ENCODE data around the gene COX6B2.
"Not testable (repeated sequence)": the region's sequence is repeated elsewhere in the genome, so short reads cannot be mapped to it uniquely, and the experiment has no call there.

The COX6B2 gene

DNA sequence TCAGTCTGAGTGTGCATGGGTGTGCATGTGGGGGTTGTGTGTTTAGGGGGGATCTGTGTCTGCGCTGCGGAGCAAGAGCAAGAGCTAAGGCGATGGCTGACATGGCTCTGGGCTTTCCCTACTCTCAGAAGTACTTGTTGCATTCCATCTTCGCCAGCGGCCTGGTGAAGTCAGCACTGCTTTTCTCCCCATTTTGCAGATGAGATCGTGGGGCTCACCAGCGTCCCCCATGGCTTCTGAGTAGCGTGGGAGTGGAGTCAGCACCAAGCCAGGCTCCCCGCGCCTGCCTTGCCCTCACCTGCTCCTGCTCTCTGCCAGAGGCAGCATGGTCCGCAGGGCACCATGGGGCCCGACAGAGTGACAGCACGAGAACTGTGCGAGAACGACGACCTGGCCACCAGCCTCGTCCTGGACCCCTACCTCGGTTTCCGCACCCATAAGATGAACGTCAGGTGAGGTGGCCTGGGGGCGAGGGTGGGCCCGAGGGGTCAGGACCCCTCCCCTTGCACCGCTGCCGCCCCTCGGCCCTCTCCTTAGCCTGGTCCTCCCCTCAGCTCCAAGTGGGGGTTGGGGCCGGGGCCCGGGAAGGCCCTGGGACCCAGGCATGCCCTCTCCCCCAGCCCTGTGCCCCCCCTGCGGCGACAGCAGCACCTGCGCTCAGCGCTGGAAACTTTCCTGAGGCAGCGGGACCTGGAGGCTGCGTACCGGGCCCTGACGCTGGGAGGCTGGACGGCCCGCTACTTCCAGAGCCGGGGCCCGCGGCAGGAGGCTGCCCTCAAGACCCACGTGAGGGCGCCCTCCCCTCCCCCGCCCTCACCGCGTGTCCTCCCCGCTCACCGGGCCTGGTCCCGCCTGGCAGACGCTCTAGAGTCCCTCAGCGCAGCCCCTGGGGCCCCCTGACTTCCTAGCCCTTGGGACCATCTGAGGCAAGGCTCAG is 12.7 kb downstream of the COX6B2 start:
- DNase-seq (ENCODE audit: low read depth, low spot score), result no peak

DNA sequence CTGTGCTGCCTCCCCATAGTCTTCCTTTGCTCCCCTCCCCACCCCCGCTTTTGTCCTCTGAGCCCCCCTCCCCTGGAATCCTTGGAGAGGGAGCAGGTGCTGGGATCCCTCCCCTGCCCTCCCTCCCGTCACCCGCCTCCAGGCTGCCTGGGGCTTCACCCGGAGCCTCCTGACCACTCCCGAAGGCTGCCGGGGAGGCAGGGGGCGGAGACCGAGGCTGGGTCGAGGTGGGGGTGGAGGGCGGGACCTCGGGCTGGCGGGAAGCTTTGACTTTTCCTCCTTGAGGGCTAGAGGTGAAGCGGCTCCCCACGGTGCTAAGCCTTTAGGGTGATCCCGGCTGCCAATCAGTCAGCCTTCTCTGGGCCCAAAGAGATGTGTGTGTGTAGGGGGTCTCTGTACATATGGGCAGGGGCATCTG is 13.3 kb downstream of the COX6B2 start:
- no peak for DNase-seq (ENCODE audit: low read depth, low spot score)

DNA sequence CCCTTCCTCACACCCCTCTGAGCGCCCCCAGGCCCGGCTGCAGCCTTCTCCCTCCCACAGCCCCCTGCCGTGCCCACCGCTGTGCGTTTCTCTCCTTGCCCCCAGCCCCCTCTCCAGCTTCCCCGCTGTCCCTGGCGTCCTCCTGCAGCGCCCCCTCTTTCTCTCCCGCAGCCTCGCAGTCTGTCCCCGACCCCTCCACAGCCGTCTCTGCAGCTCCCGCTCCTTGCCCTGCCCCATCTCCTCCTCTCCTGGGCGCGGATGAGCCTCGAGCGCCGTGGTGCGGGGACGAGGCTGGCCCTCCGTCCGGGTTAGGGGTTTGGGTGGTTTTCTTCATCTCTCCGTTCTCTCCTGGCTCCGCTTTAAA is 13.8 kb downstream of the COX6B2 start:
- DNase-seq (ENCODE audit: low read depth, low spot score), result no peak

DNA sequence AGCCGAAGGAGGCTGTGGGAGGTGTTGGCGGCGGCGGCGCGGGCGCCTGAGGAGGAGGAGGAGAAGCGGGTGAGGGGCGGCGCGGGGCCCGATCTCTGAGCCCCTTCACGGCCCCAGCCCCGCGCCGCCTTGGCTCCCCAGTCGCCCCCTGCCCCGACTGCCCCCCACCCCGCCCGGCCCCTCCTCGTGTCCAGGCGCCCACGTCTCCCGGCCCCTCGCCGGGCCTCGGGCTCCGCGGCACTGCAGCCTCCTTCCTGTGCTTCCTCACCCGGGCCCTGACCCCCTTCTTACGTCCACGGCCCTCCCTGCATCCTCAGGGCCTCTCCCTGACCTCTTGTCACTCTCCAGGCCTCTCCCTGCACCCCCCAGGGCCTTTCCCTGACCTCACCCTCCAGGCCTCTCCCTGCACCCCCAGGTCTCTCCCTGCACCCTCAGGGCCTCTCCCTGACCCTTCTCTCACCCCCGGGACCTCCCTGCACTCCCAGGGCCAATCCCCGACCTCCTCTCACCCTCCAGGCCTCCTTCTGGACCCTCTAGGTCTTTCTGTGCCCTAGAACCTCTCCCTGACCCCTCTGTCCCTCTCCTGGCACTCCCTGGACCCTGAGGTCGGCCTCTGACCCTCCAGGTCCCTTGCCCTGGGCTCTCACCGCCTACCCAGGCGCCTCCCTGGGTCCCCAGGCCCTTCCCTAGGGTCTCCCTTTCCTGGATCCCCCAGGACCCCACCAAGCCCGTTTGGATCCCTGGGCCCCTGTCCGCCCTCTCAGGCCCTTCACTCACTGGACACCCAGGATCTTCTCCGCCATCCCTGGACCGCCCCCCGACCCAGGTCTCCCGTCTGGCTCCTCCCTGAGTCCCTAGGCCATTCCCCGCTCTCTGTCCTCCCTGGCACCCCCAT is 14.4 kb downstream of the COX6B2 start:
- no peak for DNase-seq (ENCODE audit: low read depth, low spot score)

DNA sequence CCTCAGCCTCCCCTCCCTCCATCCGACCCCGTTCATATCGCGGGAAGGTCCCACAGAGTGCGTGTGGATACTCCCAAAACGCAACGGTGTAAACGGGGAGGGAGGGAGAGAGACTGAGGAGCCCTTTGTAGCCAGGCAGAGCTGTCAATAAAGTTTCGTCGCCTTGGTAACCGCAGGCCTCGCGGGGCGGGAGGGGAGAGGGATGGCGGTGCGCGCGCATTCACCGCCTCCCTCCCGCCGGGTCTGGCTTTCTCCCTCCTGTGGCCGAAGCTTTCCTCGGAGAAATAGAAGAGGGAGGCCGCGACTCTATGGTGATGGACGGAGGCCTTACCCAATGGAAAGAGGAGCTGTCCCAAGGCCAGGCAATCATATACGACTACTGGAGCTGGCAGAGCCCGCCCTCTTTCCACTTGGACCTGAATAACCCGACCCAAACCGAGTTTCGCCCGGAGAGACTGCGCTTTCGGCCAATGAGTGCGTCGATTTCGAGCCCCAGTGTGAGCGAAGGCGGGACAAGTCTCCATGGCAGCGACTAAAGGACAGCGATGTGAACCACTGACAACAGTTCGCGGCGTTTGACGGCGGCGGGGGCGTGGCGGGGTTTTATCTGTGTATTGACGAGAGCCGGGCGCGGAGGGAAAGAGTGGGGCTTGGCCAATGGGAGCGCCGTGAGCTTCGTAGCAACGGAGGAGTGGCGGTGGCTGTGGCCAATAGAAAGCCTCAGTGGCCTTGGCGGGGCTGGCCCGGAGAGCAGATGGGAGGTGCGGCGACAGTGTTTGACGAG is 15.2 kb downstream of the COX6B2 start, which contains the start of gene KMT5C:
Gene KMT5C (plus strand): TSS at position 772 of the 784 bp plus-strand sequence. CDS start 2,061 bp downstream, outside the sequence.
- DNase-seq (ENCODE audit: low read depth, low spot score), result peak; percentile 100

DNA sequence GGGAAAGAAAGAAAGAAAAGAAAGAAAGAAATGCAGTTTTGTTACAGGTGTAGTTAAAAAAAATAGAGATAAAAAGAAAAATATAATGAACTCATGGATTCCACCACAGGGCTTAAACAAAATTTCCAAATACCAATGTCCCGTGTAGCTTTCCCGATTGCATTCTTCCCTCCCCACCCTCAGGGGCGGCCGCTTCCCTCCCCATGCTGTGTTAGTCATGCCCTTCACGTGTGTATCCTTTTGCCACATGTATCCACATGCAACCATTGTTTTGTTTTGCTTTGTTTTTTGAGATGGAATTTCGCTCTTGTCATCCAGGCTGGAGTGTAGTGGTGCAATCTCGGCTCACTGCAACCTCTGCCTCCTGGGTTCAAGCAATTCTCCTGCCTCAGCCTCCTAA is 18.4 kb downstream of the COX6B2 start:
- no peak for DNase-seq (ENCODE audit: low read depth, low spot score)

DNA sequence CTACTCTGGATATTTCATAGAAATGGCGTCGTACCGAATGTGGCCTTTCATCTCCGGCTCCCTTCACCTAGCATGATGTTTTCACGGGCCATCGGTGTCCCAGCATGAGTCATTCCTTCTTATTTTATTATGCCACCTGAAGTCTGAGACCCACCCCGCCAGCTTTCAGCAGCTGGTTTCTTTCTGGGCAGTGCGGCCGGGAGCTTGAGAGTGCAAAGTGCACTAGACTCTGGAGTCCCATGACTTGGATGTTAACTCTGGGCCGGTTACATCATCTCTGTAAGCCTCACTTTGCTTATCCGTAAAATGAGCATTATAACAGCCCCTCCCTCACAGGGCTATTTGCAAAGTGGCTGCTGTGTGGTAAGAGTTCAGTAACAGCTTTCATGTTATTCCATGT is 20.6 kb downstream of the COX6B2 start:
- DNase-seq (ENCODE audit: low read depth, low spot score), result no peak

DNA sequence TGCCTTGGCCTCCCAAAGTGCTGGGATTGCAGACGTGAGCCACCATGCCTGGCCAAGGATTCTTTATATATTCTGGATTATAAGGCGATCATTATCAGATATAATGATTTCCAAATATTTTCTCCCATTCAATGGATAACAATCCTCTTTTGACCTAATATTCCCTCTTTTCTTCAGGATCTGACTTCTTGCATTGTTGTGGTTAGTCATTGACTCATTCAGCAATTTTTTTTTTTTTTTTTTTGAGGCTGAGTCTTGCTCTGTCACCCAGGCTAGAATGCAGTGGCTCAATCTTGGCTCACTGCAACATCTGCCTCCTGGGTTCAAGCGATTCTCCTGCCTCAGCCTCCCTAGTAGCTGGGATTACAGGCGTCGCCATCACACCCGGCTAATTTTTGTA is 24.7 kb downstream of the COX6B2 start:
- not testable (repeated sequence) for DNase-seq (ENCODE audit: low read depth, low spot score)

DNA sequence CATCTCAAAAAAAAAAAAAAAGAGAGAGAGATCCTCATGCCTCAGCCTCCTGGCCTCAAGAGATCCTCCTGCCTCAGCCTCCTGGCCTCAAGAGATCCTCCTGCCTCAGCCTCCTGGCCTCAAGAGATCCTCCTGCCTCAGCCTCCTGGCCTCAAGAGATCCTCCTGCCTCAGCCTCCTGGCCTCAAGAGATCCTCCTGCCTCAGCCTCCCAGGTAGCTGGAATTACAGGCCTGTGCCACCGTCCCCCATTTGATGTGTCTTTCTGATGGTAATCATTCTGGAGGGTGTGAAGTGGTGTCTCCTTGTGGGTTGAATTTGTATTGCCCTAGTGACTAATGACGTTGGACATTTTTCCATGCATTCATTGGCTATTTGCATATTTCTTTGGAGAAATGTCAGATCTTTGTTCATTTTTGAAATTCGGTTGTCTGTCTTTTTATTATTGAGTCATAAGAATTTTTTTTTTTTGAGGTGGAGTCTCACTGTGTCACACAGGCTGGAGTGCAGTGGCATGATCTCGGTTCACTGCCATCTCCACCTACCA is 25.7 kb downstream of the COX6B2 start:
- DNase-seq (ENCODE audit: low read depth, low spot score), result not testable (repeated sequence)

DNA sequence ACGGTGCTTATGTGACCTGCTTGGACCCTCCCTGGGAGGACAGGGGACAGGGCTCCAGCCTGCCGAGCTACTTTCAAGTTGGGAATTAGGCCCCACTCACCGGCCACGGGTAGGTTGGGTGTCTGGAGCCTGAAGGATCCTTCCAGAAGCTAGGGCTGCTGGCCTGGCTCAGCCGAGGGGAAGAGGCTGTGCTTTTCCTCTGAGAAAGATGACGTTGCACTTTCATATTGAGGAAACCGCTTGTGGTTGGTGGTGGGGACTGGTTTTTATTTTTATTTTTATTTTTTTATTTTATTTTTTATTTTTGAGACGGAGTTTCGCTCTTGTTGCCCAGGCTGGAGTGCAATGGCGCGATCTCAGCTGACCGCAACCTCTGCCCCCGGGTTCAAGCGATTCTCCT is 29.3 kb downstream of the COX6B2 start, which contains the start of gene TMEM150B:
Gene TMEM150B (minus strand): TSS at position 170 of the 400 bp plus-strand sequence. CDS start 4,305 bp downstream, outside the sequence.
- no peak for DNase-seq (ENCODE audit: low read depth, low spot score)

DNA sequence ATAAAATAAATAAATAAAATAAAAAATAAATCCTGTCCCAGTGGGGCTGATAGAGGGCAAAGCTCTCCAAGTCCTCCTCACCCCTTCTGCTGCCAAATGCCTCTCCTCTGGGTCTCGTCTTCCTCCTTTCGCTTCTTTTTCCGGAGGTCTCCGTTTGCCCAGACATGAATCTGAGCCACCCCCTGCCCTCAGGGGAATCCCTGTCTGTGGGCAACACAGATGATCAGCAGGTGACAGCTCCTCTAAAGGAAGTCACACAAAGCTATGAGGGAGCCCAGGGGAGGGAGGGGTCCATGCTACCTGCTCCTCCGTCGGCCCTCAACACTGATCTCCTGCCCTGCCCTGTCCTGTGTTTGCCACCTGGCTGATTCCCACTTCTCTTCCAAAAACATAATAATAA is 29.9 kb downstream of the COX6B2 start:
- no peak for DNase-seq (ENCODE audit: low read depth, low spot score)

DNA sequence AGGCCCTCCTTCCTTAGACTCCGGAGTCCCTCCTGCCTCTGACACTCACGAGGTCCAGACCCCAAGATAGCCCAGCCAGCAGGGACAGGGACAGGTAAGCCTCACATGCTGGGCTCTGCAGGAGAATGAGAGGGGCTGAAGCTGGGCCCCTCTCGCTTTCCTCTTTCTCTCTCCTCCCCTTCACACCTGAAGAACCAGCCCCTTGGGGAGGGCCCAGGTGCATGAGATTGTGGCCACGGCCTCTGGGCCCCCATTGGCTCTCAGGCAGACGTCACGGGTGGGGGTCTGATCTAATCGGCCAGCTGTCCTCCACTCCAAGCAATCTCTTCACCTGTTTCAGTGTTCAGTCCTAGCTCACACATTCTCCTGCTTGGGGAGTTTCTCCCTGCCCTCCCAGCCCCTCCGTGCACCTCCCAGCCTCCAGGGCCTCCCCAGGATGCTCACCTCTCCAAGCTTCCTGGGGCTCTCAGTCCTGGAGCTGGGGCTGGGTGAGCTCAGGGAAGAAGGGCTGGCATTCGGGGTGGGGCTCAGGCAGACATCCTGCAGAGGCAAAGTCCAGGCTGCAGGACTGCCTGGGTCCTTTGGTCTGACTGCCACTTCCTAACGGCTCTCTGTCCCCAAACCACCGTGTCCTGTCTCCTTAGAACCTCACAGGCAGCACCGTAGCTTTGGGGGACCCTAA is 32.2 kb downstream of the COX6B2 start:
- DNase-seq (ENCODE audit: low read depth, low spot score), result no peak

DNA sequence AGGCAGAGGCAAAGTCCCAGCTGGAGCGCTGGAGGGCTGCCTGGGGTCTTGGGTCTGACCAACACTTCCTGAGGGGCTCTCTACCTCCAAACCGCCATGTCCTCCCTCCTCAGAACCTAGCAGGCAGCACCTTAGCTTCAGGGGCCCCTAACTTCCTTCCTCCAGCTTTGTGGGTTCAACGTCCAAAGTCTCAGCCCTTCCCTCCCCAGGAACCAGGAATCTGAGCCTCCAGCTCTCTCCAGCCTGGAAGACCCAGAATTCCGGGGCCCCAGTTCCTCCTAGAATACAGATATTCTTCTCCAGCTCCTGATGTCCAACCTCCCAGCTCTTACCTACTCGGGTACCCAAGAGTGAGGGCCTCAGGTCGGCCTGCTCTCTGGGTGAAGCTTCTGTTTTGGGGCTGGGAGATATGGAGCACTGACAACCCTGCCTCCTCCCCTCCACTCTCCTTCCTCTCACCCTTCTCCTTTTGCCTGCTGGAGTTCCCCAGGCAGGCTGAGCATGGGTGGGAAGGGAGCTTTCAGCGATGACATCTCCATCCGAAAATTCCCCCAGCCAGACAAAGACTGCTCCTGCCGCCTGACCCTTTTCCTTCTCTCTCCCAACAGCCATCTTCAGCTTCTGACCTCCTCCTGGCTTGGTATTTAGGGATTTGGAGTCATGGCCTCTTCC is 32.9 kb downstream of the COX6B2 start:
- DNase-seq (ENCODE audit: low read depth, low spot score), result no peak

DNA sequence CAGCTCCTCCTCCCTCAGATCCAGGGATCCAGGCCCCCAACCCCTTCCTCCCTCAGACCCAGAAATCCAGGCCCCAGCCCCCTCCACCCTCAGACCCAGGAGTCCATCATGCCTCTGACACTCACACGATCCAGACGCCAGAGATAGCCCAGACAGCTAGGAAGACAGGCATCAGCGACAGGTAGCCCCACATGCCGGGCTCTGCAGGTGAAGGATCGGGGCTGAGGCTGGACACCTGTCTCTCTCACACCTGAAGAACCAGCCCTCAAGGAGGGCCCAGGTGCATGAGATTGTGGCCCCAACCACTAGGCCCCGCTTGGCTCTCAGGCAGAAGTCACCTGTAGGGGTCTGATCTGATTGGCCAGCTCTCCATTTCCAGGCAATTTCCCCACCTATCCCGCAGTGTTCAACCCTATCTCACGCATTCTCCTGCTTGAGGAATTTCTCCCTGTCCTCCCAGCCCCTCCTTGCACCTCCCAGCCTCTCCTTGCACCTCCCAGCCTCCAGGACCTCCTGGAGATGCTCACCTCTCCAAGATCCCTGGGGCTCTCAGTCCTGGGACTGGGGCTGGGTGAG is 33.6 kb downstream of the COX6B2 start:
- no peak for DNase-seq (ENCODE audit: low read depth, low spot score)

DNA sequence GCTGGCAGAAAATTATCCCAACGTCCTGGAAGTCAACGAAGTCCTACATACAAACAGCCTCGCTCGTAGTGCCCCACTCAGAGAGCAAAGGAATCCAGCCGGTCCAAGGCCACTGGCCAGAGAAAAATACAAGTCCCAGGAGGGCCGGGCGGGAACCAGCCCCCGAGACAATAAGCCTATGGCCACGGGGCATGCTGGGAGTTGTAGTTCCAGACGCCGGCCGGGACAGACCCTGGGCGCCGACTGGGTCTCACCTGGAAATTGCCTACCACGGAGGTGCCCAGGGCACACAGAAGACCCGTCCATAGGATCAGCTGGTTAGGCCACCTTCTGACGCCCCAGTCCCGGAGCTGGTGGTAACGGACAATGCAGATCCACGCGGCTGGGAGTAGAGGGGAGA is 34.7 kb downstream of the COX6B2 start:
- no peak for DNase-seq (ENCODE audit: low read depth, low spot score)

DNA sequence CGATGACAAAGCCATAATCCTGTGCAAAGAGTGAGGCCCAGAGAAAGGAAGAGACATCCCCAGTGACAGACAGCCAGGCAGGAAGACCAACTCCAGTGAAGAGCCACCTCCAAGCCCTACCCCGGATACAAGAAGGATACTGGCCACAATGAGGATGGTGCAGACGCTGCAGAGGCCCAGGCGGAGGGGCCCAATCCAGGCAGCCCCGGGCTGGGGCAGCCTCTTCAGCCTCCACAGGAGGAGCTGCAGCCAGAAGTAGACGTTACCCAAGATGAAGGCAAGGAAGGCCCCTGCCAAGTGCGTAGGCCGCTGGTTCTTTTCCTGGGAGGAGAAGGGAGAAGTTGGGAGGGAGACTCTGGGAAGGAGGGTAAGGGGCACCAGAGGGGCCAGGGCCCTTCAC is 37.9 kb downstream of the COX6B2 start:
- DNase-seq (ENCODE audit: low read depth, low spot score), result no peak

DNA sequence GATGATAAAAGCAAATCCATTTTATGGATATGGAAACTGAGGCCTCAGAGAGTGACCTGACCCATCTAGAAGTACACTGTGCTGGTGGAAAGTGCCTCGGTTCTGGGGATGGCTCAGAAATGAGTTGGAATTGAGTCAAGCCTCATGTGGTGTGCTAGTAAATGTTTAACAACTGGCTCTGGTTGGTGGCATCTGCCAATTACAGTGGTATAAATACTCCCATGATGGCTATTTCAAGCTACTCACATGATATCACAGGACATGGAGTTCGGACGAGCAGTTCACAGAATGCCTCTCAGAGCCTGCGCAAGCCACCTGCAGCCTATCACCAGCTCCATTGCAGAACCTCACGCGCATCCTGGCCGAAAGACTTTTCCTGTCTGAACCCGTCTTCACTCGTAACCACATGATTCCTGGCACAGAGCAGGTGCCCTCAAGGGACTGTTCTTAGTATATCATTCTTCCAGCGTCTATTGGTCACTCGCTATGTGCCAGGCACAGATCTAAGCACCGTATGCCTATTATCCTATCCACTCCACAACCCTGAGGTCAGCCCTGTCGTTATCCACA is 38.5 kb downstream of the COX6B2 start:
- DNase-seq (ENCODE audit: low read depth, low spot score), result no peak

DNA sequence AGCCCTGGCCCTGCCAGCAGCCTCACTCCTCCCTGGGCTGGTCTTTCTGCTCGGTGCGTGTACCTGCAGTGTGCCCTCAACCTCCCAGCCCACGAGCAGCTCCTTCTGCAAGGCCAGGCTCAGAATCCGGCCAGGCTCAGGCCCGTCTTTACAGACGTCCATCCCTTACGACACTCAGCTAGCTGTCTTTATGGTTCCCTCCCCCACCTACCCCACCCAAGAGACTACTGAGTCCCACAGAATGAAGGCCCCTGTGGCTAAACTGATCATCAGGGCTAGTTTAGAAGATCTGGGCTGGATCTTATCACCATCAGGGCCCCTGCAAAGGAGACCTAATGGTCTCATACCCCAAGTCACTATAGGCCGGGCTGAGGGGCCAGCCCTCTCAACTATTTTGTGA is 40.1 kb downstream of the COX6B2 start:
- no peak for DNase-seq (ENCODE audit: low read depth, low spot score)
